ENCODE measurements around the gene TNFRSF12A.
"Not testable (repeated sequence)": the region's sequence is repeated elsewhere in the genome, so short reads cannot be mapped to it uniquely, and the experiment has no call there.

TNFRSF12A gene

DNA sequence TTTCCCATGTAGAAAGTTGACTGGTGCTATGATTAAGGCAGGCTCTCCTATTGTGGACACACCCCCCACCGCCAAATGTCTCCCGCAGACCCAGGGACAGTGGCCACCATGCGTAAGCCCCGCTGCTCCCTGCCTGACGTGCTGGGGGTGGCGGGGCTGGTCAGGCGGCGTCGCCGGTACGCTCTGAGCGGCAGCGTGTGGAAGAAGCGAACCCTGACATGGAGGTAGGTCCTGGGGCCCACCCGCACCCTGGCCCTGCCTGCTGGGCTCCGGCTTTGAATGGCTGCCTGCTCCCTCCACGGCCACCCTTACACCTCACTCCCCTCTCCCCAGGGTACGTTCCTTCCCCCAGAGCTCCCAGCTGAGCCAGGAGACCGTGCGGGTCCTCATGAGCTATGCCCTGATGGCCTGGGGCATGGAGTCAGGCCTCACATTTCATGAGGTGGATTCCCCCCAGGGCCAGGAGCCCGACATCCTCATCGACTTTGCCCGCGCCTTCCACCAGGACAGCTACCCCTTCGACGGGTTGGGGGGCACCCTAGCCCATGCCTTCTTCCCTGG, 29.8 kb downstream of the TNFRSF12A start:
- no peak for DNase-seq (ENCODE audit: low read depth)

DNA sequence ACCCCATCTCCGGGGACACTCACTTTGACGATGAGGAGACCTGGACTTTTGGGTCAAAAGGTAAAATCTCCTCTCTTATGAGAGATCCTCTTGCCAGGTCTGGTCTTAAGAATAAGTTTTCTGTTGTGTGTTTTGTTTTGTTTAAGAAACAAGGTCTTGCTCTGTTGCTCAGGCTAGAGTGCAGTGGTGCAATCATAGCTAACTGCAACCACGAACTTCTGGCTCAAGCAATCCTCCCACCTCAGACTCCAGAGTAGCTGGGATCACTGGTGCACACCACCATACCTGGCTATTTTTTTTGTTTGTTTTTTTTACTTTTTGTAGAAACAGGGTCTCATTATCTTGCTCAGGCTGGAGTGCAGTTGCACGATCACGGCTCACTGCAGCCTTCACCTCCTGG, 30.3 kb downstream of the TNFRSF12A start:
- DNase-seq (ENCODE audit: low read depth) = no peak

DNA sequence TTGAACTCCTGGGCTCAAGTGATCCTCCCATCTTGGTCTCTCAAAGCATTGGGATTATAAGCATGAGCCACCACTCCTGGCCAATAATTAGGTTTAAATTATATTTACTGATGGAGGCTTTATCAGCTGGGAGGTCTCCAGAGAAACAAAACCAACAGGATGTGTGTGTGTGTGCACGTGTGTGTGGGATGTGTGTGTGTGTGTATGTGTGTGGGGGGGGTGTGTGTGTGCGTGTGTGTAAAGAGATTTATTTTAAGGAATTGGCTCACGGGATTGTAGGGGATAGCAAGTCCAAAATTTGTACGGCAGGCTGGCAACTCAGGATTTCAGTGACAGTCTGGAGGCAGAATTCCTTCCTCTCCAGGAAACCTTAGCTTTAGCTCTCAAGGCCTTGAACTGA, 30.8 kb downstream of the TNFRSF12A start:
- no peak for DNase-seq (ENCODE audit: low read depth)

DNA sequence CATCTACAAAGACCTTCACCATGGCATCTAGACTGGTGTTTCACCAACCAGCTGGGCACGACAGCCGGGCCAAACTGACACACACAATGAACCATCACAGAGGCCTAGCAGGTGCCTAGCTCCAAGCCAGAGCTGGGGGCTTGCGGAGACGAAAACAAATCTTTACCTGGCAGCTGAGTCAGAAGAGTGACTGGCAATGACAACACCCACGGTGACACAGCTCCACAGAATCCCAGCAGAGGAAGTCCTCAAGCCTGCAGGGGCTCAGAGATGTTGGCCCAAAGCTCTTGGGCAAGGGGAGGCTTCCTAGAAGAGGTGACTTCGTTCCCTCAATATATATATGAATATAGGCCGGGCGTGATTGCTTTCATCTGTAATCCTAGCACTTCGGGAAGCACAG, 31.3 kb downstream of the TNFRSF12A start:
- DNase-seq (ENCODE audit: low read depth) = no peak

DNA sequence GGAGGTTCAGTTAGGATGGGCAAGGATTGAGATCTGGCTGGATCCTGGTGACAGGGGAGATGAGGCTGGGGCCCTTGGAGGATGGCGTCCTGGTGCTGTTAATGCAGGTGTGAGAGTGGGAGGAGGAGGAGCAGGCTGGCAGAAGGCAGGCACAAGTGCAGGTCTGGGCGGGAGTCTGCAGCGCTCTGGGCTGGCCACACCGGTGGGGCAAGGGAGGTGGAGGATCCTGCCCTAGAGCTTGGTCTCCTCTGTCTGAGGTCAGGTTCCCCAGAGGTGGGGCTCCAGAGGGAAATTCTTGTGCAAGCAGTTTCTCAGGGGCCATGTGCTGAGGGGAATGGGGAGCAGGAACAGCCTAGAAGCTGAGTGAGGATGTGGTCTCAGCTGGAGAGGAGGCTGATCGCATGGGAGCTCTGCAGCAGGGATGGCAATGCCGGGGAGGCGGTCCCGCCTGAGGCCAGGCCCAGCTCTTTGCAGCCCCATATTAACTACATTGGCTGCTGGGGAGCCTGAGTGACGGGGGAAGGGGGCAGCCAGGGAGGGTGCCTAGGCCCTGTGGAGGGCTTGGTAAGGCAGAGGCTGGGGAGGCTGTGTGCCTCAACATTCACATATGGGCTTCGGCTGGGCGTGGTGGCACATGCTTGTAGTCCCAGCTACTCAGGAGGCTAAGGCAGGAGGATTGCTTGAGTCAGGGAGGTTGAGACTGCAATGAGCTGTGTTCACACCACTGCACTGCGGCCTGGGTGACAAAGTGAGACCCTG, 32.6 kb downstream of the TNFRSF12A start:
- DNase-seq (ENCODE audit: low read depth) = not testable (repeated sequence)

DNA sequence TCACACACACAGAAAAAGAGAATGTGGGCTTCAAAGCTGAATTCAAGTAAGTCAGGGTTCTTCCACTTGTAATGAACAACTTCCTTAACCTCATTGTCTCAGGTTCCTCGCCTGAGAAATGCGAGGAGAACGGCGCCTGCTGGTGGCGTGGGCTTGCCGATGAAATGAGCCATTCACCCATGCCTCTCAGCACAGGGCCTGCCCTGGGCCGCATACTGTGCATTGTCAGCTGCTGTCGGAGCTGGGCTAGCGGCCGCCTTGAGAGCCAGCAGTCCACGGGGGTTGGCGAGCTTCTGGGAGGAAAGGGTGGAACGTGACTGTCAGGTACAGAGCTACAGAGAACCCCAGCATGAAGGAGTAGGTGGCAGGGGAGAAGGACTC, 33.2 kb downstream of the TNFRSF12A start:
- DNase-seq (ENCODE audit: low read depth) = not testable (repeated sequence)

DNA sequence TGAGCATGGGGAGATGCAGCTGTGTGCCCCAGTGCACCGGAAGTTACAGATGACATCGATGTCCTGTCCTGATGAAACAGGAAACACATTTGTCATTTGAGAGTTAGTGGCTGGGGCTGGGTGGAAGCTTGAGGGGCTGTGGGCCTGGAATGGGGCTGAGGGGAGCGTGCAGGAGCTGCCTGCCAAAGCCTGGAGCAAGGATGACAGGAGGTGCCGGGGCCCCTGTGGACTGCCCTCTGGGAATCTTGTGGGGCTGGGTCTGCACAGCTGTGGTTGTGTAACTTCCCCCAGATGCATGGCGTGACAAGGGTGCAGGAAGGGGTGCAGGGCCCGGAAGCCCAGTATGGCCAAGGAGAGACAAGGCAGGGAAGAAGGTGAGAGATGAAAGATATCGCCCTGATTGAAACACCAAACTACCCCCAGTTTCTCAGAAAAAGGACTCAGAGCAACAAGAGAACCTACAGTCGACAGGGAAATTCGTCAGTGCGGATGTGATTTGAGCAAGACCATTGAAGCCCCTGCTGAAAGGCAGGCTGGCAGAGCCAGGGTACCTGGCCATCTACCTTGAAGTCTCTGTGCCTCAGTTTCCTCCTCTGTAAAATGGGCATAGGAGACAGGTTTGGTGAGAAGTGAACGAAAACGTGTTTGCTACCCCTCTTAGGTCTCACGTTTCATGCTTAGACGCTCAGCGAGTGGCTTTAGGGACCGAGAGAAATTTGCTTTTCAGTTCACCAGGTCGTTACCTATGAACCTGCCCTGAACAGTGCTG, 35.0 kb downstream of the TNFRSF12A start:
- no peak for DNase-seq (ENCODE audit: low read depth)

DNA sequence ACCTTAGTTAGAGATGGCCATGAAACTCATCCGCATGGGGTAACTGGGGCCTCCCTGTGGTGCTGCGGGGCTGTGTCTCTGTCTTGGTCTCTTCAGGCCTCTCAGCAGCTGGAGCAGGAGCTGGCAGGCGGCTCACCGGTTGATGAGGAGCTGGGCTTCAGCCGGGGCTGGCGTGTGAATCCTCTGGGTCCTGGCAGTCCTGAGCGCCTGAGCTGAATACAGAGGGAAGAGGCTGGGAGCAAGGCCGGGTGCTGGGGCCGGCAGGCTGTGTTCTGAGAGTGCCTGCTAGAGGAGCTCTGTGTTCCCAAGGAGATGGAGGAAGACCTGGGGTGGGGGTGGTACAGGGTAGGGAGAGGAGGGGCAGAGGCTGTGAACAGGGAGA, 35.6 kb downstream of the TNFRSF12A start:
- not testable (repeated sequence) for DNase-seq (ENCODE audit: low read depth)

DNA sequence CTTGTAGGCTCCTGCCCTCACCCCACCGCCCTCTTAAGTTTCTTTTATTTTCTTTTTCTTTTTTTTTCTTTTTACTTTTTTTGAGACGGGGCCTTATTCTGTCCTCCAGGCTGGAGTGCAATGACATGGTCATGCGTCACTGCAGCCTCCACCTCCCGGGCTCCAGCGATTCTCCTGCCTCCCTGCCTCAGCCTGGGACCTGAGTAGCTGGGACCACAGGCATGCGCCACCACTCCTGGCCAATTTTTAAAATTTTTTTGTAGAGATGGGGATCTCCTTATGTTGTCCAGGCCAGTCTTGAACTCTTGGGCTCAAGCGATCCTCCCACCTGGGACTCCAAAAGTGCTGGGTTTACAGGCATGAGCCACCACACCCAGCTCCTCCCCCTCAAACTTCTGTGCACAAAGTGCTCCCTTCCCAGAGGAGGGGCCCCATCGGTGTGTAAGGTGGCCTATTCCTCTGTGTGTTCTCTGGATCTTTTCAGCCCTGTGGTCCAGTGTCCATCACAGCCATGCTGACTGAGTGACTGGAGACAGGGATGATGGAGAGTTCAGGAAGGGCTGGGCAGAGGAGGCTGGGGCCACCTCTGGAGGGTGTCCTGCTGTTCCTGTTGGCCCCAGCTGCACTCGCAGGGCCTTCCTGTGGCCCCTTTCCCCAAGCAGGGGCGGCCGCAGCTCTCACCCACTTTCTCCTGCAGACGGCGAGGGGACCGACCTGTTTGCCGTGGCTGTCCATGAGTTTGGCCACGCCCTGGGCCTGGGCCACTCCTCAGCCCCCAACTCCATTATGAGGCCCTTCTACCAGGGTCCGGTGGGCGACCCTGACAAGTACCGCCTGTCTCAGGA, 36.4 kb downstream of the TNFRSF12A start:
- no peak for DNase-seq (ENCODE audit: low read depth)

DNA sequence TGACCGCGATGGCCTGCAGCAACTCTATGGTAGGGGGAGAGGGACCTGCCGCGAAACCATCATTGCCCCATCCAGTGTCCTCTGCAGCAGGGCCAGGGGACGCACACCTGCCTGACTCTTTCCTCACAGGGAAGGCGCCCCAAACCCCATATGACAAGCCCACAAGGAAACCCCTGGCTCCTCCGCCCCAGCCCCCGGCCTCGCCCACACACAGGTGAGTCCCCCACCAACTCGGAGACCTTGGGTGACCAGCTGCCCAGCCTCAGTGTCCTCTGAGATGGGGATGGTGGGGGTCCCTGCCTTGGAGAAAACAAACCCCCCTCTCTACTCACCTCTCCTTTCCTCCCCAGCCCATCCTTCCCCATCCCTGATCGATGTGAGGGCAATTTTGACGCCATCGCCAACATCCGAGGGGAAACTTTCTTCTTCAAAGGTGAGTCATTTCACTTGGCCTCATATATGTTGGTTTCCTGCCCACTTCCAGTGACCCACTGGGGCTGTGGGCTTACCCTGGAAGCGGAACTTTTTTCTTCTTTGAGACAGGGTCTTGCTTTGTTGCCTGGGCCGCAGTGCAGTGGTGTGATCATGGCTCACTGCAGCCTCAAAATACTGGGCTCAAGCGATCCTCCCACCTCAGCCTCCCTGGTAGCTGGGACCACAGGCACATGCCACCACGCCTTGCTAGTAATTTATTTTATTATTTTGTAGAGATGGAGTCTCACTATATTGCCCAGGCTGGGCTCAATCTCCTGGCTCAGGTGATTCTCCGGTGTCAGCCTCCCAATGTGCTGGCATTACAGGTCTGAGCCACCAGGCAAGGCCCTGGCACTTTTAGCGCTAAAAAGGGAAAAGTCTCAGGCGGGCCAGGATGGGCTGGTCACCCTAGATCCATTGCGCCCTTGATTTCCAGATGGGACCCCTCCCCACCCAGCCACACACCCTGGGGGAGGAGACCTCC, 37.3 kb downstream of the TNFRSF12A start:
- no peak for DNase-seq (ENCODE audit: low read depth)

DNA sequence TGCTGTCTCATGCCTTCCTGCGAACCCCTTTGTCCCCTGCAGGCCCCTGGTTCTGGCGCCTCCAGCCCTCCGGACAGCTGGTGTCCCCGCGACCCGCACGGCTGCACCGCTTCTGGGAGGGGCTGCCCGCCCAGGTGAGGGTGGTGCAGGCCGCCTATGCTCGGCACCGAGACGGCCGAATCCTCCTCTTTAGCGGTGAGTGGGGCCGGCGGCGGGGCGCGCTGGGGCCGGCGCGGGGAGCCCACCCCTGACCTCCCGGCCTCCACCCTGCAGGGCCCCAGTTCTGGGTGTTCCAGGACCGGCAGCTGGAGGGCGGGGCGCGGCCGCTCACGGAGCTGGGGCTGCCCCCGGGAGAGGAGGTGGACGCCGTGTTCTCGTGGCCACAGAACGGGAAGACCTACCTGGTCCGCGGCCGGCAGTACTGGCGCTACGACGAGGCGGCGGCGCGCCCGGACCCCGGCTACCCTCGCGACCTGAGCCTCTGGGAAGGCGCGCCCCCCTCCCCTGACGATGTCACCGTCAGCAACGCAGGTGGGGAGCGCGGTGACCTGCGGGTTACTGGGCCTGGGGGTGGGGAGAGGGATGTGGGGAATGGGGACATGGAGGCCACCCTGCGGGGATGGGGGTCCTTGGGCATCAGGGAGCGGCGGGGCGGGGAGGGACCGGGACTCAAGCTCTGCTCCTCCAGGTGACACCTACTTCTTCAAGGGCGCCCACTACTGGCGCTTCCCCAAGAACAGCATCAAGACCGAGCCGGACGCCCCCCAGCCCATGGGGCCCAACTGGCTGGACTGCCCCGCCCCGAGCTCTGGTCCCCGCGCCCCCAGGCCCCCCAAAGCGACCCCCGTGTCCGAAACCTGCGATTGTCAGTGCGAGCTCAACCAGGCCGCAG, 38.2 kb downstream of the TNFRSF12A start:
- no peak for DNase-seq (ENCODE audit: low read depth)

DNA sequence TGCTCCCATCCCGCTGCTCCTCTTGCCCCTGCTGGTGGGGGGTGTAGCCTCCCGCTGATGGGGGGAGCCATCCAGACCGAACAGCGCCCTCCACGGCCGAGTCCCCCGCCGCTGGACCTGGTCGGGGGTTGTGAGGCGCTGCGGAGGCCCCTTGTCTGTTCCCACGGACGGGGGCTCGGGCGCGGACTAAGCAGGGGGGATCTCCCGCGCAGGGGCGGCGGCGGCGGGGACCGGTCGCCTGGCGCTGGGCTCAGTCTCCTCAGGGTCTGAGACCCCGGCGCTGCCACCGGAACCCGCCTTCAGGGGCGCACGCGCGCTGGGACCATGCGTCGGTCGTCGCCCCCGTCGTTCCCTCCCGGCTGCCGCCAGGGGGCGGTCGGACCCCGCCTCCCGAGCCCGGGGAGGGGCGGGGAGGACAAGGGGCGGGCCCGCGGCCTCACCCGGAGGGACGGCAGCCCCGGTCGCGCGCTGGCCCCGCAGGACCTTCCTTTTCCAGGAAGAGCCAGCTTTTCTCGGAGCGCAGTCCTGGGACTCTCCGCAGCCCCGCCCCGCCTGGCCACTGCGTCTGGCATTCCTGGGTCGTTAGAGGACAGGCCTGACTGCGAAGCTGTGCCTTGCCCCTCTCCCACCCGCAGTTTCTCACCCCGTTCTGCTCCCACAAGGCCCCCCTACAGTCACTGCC, 39.0 kb downstream of the TNFRSF12A start:
- DNase-seq (ENCODE audit: low read depth) = peak; percentile 53

DNA sequence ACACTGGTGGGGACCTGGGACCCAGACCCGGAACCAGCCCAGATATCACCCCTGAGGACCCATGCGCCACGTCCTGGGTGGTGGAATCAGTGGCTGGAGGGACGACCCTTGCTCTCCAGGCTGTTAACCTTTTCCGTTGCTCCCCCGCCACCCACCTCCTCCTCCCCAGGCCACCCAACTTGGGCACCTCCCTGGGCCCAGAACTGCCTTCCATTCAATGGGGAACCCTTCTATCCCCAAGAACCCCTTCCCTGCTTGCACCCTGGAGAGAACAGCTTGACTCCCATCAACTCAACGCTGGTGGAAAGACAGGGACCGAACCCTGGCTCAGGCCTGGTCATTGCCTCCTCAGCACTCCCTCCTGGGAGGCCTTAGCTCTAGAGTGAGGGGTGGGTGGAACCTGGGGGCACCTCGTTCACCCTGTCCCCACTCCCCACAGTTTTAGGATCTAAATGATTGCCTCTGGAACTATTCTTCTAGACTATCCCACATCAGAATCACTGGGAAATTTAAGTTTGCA, 39.6 kb downstream of the TNFRSF12A start:
- no peak for DNase-seq (ENCODE audit: low read depth)

DNA sequence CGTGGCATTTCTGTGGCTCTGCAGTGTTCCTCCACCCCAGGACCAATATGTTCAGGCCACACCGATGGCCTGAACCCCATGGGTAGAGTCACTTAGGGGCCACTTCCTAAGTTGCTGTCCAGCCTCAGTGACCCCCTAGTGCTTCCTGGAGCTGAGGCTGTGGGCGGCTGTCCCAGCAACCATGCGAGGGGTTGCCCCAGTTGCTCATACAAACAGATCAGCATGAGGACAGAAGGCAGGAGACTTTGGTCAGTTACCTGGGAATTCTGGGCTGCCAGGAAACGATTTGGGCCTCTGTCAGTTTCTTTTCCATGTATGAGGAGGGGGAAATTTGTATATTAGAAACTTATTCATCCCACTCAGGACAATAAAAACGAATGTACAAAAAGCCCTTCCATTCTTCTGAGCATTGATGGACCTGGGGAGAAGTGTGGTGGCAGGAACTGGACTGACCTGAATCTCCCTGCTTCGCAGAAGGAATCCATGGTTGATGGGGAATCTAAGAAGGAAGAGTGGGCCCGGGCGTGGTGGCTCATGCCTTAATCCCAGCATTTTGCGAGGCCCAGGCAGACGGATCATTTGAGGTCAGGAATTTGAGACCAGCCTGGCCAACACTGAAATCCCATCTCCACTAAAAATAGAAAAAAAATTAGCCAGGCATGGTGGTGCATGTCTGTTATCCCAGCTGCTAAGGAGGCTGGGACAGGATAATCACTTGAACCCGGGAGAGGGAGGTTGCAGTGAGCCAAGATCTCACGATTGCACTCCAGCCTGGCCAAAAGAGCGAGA, 40.4 kb downstream of the TNFRSF12A start:
- DNase-seq (ENCODE audit: low read depth) = no peak

DNA sequence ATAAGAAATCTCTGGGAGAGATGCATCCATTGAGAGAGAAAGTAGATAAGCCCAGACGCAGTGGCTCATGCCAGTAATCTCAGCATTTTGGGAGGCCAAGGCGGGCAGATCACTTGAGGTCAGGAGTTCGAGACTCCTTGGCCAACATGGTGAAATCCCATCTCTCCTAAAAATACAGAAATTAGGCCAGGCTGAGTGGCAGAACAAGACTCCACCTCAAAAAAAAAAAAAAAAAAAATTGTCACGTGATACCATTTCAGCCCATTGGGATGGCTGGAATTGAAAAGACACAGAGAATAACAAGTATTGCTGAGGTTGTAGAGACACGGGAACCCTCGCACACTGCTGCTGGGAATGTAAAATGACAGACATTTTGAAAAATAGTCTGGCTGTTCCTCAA, 42.4 kb downstream of the TNFRSF12A start:
- DNase-seq (ENCODE audit: low read depth) = no peak

DNA sequence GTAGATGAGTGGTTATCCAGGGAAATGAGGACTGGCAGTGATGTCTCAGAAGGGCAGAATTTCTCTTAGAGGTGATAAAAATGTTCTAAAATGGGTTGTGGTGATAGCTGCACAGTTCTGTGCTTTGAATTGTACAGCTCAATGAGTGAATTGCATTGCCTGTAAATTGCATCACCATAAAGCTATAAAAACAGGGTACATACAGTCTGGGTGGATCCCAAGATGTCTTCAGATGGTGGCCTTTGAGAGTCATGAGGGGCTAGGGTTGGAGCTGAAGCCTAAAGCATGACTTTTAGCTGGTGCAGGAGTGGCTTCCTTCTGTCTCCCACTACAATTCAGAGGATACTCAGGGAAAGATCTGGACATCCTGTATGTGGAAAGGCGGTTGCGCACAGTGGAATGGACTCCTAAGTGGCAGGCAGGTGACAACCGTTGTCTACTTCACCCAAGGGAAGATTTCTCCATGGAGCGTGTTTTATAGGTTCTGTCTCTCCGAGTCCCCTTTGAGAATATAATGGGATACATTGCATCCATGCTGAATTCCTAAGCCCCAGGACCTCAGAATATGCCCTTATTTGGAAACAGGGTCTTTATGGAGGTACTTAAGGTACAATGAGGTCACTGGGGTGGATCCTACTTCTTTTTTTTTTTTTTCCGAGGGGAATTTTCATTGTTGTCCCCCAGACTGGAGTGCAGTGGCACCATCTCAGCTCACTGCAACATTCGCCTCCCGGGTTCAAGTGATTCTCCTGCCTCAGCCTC, 43.6 kb downstream of the TNFRSF12A start:
- DNase-seq (ENCODE audit: low read depth) = no peak

DNA sequence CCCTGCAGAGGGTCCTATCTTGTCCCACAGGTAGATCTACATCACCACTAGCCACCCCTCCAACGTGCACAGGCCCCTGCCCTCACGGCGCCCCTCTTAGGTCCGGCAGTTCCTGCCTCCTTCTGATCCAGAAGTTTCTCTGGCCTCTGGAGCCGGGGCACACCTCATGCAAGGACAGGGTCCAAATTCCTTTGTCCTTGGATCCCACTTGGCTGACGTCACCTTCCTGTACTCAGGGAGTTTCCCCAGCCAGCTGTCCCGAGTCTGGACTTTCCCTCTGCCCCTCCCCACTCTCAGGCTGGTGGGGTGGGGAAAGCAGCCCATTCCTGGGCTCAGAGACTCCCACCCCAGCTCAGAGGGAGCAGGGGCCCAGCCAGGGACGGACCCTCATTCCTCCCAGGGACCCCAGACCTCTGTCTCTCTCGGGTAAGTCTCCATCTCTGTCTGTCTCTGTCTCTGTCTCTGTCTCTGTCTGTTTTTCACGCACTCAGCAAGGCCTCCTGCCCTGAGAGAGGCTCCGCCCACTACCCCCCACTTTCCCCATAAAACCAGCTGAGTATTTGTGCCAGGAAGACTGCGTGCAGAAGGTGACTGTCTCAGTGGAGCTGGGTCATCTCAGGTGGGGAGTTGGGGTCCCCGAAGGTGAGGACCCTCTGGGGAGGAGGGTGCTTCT, 45.0 kb downstream of the TNFRSF12A start, which contains the start of gene IL32:
TSS of gene IL32 (plus strand) at position 572 of the 673 bp plus-strand sequence. CDS start 172 bp downstream, outside the sequence.
- no peak for DNase-seq (ENCODE audit: low read depth)

Measured in stromal cell of bone marrow (primary cell).